Testis (tissue), 3 donors: ENCODE data around the gene DUS4L. TPM values are rescaled to one million over a fixed set of nuclear protein-coding genes. Genes with fewer than 3 reads are reported as not detected.

Source experiments
- DNase-seq: peaks from one replicate; pipeline ENCODE4 v3.0.0-alpha.2; 2019
- H3K27ac ChIP-seq, 2 donors: fragments of 200-600 bp; sonication (generic); one replicate each; pipeline ENCODE4 v1.5.1; 2019
- H3K27me3 ChIP-seq: fragments of 200-600 bp; sonication (generic); one replicate; pipeline ENCODE4 v1.5.1; 2019
- H3K36me3 ChIP-seq: fragments of 200-600 bp; sonication (generic); one replicate; pipeline ENCODE4 v1.5.1; 2017; ENCODE audit warnings: low read depth; ENCODE audit errors: missing control alignments
- H3K4me1 ChIP-seq: fragments of 200-600 bp; sonication (generic); one replicate; pipeline ENCODE4 v1.5.1; 2019
- H3K4me3 ChIP-seq, 2 donors: fragments of 200-600 bp; sonication (generic); one replicate each; pipeline ENCODE4 v1.5.1; 2017 to 2019
- H3K9me3 ChIP-seq: fragments of 200-600 bp; sonication (generic); one replicate; pipeline ENCODE4 v1.5.1; 2017
- CTCF ChIP-seq, 3 experiments: fragments of 450-650 bp in 2 of 3; fragments of 200-600 bp in 1 of 3; sonication (generic) in 1 of 3; IDR thresholded peaks; one replicate each; pipeline ENCODE4 v1.5.1; 2016 to 2019; ENCODE audit warnings: antibody characterized with exemption in 3 of 3, mild to moderate bottlenecking in 2 of 3, moderate library complexity in 1 of 3
- POLR2A ChIP-seq: fragments of 450-650 bp; IDR thresholded peaks from one replicate; pipeline ENCODE4 v1.6.1; 2017; ENCODE audit warnings: antibody characterized with exemption, mild to moderate bottlenecking, moderate library complexity
- WGBS, 2 donors: methylation state at CpG; one replicate each; pipeline ENCODE4 v1.1.5; 2018; 5-methylcytosine and 5-hydroxymethylcytosine counted together
- intact Hi-C: fragments of 100-400 bp; cut with DNase I; formaldehyde crosslinking; loops from one replicate; pipeline ENCODE4 v1.15.1; 2023; ENCODE audit warnings: low total_unique reads
- polyA plus RNA-seq: library from polyadenylated mRNA; stranded (reverse); fragments of 350-450 nt; fragmentation: Illumina TruSeq; extraction: RNeasy Lipid Tissue Mini Kit (QIAGEN cat#74804); gene quantifications from one replicate; pipeline ENCODE4 v1.2.3, GENCODE V29; 2014; ENCODE audit warnings: low read depth, low replicate concordance; ENCODE audit not compliant: insufficient read depth
- total RNA-seq, 2 donors: library from RNA; depleted of rRNA; stranded (reverse); fragments of >200 nt; gene quantifications; one replicate each; pipeline ENCODE4 v1.2.3, GENCODE V29; 2016

DUS4L gene
- total and polyA plus RNA-seq, 3 donors from 2014 or later: 9.5 to 30.2 (median 19.5) TPM

GRCh38 chr7:107606303-107606702 is 42.5 kb downstream of the DUS4L start:
- Histone ChIP-seq H3K27me3 (no peaks in the 10 kb centered on the region), H3K9me3 (no peaks in the 10 kb centered on the region), H3K36me3 (no peaks in the 10 kb centered on the region), H3K4me1 (peaks cover 4% of the 10 kb centered on the region), H3K27ac (no peak overlapping the region), H3K4me3 (no peak overlapping the region)
- TF ChIP-seq POLR2A (no peak), CTCF (IDR thresholded peaks at IDR 0.05) (no peak)
- 94 to 100% methylated on average over 1 of the region's 1 CpG for WGBS, 2 donors
- intact Hi-C loops: no loop called here
- no peak for DNase-seq

- DNase-seq: no peak
- 45 to 52% methylated on average over 4 of the region's 4 CpGs for WGBS, 2 donors
- H3K27me3 ChIP-seq: no peaks in the 10 kb centered on the region
- intact Hi-C loops: no loop called here
- no peaks in the 10 kb centered on the region for H3K36me3 ChIP-seq
- H3K4me3 ChIP-seq: no peak overlapping the region
- H3K27ac ChIP-seq: no peak overlapping the region
- TF ChIP-seq POLR2A (no peak), CTCF (IDR thresholded peaks at IDR 0.05) (no peak)
- peaks cover 4% of the 10 kb centered on the region for H3K4me1 ChIP-seq
- no peaks in the 10 kb centered on the region for H3K9me3 ChIP-seq
These were observed 46.1 kb downstream of the DUS4L start for GRCh38 chr7:107609811-107610261.

- Histone ChIP-seq H3K4me1 (peaks cover 4% of the 10 kb centered on the region), H3K27ac (no peak overlapping the region), H3K9me3 (no peaks in the 10 kb centered on the region), H3K27me3 (no peaks in the 10 kb centered on the region), H3K36me3 (no peaks in the 10 kb centered on the region), H3K4me3 (no peak overlapping the region)
- intact Hi-C loops: no loop called here
- no peak for TF ChIP-seq POLR2A
- TF ChIP-seq CTCF (IDR thresholded peaks at IDR 0.05): no peak
- DNase-seq: no peak
- 46 to 82% methylated on average over 1 of the region's 1 CpG for WGBS, 2 donors
These were observed 46.6 kb downstream of the DUS4L start for GRCh38 chr7:107610323-107610722.

GRCh38 chr7:107613439-107613838 is 49.7 kb downstream of the DUS4L start:
- TF ChIP-seq CTCF (IDR thresholded peaks at IDR 0.05): no peak
- no peak for TF ChIP-seq POLR2A
- Histone ChIP-seq H3K4me1 (peaks cover 4% of the 10 kb centered on the region), H3K27me3 (no peaks in the 10 kb centered on the region), H3K9me3 (no peaks in the 10 kb centered on the region), H3K27ac (no peak overlapping the region), H3K36me3 (no peaks in the 10 kb centered on the region), H3K4me3 (no peak overlapping the region)
- DNase-seq: no peak
- WGBS, 2 donors: 91 to 93% methylated on average over 1 of the region's 1 CpG
- intact Hi-C loops: no loop called here

GRCh38 chr7:107613948-107614347 is 50.2 kb downstream of the DUS4L start:
- peaks cover 4% of the 10 kb centered on the region for H3K4me1 ChIP-seq
- intact Hi-C loops: no loop called here
- TF ChIP-seq POLR2A (no peak), CTCF (IDR thresholded peaks at IDR 0.05) (no peak)
- H3K9me3 ChIP-seq: no peaks in the 10 kb centered on the region
- H3K36me3 ChIP-seq: no peaks in the 10 kb centered on the region
- H3K27ac ChIP-seq: no peak overlapping the region
- H3K27me3 ChIP-seq: no peaks in the 10 kb centered on the region
- H3K4me3 ChIP-seq: no peak overlapping the region
- no peak for DNase-seq
